HG03025 (cell line): ENCODE data around the gene CNTLN.
"Not testable (repeated sequence)": the region's sequence is repeated elsewhere in the genome, so short reads cannot be mapped to it uniquely, and the experiment has no call there.

Experiments
- ATAC-seq: cut with Tn5 transposase; IDR thresholded peaks from one replicate; pipeline ENCODE4 v1.9.1; 2021; ENCODE audit warnings: mild to moderate bottlenecking, moderate library complexity; ENCODE audit not compliant: unreplicated experiment, low FRiP score

Gene CNTLN

GRCh38 chr9:17291766-17292165 is 156.9 kb downstream of the CNTLN start:
- no peak for ATAC-seq

DNA sequence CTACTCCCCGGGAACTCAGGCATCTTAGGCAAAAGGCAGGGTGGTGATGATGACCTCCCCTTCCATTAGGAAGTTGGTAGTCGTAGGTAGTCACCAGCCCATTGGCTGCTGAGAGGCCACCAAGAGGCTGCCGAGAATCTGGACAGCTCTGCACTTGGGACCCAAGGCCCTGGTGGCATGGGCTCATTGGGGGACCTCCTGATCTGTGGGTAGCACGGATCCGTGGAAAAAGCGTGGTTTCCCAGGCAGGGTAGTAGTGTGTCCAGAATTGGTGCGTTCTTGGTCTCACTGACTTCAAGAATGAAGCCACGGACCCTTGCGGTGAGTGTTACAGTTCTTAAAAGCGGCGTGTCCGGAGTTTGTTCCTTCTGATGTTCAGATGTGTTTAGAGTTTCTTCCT is 158.8 kb downstream of the CNTLN start:
- no peak for ATAC-seq

- no peak for ATAC-seq
Measured at GRCh38 chr9:17294822-17295624, 160.2 kb downstream of the CNTLN start.

DNA sequence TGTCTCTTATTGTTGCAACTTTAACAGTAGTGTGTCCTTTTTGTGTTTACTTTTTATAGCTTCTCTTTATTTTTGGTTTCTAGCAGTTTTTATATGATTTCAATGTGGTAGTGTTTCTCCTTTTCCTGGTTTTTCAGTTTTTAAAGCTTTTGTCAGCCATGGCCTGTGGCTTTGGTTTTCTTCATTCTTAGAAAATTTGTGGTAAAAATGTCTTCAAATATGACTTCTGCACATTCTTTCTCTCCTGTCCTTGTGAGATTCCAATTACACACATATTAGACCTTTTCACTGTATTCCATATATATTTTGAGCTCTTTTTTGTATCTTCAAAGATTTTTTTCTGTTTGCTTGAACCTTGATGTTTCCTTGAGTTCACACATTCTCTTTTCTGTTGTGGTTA is 180.5 kb downstream of the CNTLN start:
- ATAC-seq: no peak

GRCh38 chr9:17318821-17319320 is 184.0 kb downstream of the CNTLN start:
- ATAC-seq: no peak

- no peak for ATAC-seq
Measured at GRCh38 chr9:17319864-17320263, 185.0 kb downstream of the CNTLN start.

DNA sequence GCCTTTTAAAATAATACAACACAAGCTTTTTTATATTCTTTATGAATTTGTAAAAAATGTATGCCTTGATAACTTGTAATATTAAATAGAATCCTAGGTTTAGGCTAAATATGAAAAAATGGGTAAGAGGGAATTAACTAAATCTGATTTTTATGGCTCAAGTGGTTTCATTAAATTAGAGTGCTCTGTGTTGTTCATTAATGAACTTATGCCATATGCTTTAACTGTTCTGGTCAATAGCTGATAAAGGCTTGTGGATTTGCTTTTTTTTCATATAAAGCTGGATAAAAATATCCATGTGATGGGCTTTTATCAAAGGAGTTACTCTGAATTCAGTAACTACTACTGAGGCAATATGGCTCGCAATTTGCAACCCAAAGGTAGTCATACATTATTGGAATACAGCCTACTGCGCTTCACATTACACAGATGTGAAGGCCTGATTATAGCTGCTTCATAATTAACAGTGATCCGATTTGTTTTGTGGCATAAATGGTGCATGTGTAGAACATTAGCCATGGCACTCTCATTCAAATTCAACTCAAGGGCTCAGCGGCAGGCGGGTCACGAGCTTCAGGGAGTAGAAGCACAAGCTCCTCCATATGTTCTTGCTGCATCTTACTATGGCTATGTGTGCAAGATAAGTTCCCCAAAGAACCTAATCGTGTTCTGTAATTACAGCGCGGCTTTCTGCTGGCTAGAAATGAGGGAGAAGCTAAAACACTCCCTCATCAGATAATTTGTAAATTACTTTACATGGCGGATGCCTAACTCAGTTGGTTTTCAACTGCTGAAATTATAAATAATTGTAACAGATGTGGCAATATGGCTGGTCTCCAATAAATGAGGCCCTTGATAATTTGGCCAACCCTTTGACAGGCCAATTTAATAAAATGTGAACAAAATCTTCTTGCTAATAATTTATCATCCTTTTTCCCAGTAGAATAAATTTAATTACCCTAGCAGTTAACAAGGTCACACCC is 188.3 kb downstream of the CNTLN start:
- ATAC-seq: no peak

GRCh38 chr9:17328331-17328730 is 193.5 kb downstream of the CNTLN start:
- ATAC-seq: no peak

DNA sequence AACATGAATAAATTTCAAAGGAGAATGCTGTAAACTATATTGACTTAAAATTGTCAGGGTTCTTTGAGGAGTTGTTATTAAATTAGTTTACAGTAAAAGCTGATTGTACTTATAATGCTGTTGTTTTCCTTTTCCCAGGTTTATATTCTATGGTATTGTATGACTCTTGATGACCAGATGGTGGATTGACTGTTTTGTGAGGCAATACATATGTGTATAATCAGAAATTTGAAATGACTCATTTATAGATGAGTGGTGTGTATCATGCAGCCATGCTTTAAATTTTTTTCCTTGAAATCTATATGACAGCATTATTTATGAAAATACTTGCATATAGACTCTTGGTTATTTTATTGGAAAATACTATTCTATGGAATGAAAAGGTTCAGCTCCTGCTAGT is 195.3 kb downstream of the CNTLN start:
- ATAC-seq: no peak

- ATAC-seq: no peak
Measured at GRCh38 chr9:17332115-17332514, 197.3 kb downstream of the CNTLN start.

DNA sequence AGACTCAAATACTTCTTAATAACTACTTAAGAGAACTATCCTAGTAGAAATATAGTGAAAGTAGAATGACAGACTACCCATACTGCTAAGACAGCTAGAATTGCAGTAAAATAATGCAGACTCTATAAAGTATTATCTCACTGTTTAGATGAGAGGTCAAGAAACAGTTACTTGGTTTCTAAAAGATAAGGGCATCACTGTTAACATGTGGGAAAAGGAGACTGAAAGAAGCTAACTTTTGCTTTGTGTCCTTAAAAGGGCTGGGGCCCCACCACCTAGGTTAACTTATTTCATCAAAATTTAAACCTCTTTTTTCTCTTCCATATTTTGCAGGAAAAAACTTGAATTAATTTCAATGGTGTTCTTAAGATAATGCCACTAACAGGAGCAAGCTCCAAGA is 204.3 kb downstream of the CNTLN start:
- ATAC-seq: no peak

DNA sequence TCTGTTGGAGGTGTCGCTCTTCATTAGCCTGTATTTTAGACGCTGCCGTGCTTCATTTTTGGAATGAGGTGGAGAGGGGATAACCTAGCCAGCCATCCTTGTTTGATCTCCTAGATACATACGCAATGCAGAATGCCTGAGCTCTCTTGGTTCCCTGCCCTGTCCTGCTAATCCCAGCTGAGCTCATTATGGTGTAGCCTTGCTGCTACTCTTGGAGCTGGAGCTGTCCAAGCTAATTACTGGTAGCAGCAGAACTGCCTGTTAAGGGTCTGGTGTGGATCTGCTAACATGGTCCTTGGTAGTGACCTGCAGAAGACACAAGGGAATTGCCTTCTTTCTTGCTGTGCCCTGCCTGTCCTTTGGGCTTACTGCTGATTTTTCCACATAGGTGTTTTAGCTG is 207.9 kb downstream of the CNTLN start:
- no peak for ATAC-seq

DNA sequence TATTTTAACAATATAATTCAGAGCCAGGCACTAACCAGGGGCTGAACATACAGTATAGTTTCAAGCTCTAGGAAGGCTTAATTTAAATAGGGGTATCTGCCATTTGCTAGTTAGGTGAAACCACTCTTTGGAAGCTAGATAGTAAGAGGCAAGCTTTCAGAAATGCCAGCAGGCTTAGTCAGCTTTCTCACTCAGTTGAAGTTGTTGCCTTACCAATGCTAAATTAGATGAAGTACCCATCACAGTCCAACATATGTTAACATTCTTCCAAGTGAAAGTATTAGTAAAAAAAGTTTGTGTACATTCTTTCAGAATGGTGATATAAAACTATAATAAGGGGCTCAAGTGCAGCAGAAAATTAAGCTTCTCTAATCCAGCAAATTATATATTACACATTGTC is 215.0 kb downstream of the CNTLN start:
- ATAC-seq: no peak

DNA sequence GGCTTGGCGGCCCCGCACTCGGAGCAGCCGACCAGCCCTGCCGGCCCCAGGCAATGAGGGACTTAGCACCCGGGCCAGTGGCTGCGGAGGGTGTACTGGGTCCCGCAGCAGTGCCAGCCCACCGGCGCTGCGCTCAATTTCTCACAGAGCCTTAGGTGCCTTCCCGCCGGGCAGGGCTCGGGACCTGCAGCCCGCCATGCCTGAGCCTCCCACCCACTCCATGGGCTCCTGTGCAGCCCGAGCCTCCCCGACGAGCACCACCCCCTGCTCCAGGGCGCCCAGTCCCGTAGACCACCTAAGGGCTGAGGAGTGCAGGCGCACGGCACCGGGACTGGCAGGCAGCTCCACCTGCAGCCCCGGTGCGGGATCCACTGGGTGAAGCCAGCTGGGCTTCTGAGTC is 219.2 kb downstream of the CNTLN start:
- not testable (repeated sequence) for ATAC-seq

GRCh38 chr9:17361378-17361777 is 226.5 kb downstream of the CNTLN start:
- ATAC-seq: no peak

DNA sequence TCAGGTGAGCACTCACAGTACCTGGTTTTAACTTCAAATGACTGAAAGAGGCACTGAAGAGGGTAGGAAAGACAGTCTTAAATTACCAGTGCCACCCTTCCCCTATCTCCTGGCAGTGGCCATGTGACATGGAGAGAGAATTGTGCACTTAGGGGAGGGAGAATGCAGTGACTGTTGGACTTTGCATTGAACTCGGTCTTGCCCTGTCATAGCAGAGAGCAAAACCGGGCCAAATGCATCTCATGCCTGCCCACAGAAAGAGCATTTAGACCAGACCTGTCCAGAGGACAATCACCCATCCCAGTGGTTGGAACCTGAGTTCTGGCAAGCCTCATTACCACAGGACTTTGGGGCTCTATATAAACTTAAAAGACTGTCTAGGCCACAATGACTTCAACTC is 232.2 kb downstream of the CNTLN start:
- no peak for ATAC-seq

DNA sequence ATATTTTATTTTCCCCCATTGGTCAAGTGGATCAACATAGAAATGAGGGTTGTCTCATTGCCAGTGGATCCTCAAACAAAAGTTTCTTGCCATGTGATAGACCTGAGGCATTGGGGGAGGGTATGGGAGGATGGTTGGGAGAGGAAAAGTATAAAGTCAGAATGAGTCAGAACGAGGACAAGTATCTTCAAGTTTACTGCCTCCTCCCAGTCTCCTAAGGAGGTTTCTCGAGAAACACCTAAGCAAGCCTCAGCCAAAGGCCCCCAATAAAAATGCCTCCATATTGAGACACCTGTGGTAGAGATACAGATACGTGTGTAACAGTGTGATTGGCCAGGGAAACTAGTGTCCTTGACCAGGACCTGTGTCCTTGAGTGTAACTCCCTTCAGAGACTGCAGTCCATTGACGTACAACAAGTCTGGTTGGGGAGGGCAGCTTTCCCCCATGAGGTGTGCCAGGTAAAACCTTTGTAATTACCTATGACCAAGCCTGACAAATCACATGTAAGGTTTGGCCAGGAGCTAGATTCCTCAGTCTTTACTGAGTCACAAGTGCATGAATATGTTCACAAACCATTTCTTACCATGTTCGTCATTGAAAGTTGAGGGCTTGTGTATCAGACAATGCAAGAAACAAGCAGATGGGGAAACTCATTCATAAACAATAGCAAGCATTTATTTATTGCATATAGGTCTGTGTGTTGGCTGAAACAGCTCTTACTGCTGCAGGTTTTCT is 245.5 kb downstream of the CNTLN start:
- ATAC-seq: no peak

GRCh38 chr9:17387565-17387964 is 252.7 kb downstream of the CNTLN start:
- ATAC-seq: no peak

- ATAC-seq: no peak
Measured at GRCh38 chr9:17389026-17389425, 254.2 kb downstream of the CNTLN start.

DNA sequence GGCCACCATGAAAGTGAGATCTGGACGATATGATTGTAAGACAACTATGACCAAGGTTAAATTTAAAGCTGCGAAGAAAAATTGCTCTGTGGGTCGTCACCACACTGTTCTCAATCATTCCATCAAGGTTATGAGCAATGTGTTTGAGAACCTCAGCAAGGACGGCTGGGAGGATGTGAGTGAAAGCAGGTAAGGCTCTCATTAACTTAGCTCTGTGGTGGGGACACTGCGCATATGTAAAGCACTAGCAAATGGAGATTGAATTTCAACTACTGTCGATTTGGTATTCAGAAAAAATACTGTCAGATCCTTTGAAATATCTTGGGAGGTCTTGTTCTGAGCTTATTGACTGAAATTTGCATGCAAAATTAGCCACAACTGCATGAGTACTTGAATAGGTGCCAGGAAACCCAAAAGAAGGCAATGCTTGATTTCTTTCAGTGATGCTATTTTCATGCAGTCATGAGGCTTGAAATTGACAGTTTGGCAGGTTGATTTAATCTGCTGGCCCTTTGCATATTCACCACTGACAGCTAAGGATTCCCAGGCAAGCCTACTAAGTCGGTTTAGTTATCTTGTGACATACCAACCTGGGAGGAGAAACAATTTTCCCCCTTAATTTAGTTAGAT is 260.2 kb downstream of the CNTLN start:
- ATAC-seq: no peak
